IPS DF 6.9 (cell line): Measurements from ENCODE around the gene G0S2.

Experiments used
- DNase-seq: peaks from one replicate; pipeline ENCODE4 v3.0.0-alpha.2; 2013; ENCODE audit warnings: low read depth, low spot score
- H3K27ac ChIP-seq: one replicate; pipeline ENCODE4 v1.5.1; 2013; ENCODE audit warnings: low read length, control low read depth
- H3K27me3 ChIP-seq: 2 replicates; pipeline ENCODE4 v1.6.1; 2013; ENCODE audit warnings: mild to moderate bottlenecking, low read length; ENCODE audit not compliant: control insufficient read depth, insufficient read depth
- H3K36me3 ChIP-seq: 2 replicates; pipeline ENCODE4 v1.6.1; 2013; ENCODE audit warnings: low read length; ENCODE audit not compliant: control insufficient read depth, insufficient read depth
- H3K4me1 ChIP-seq: 2 replicates; pipeline ENCODE4 v1.6.1; 2013; ENCODE audit warnings: low read length; ENCODE audit not compliant: control insufficient read depth, insufficient read depth
- H3K4me3 ChIP-seq: 2 replicates; pipeline ENCODE4 v1.5.1; 2013; ENCODE audit warnings: mild to moderate bottlenecking, low read length
- H3K9me3 ChIP-seq: 2 replicates; pipeline ENCODE4 v1.6.1; 2013; ENCODE audit warnings: low read length, inconsistent platforms; ENCODE audit not compliant: control insufficient read depth, insufficient read depth
- WGBS: extraction: QIAGEN DNeasy Blood & Tissue Kit; methylation state at CpG from one replicate; pipeline ENCODE4 v1.1.7; 2013; ENCODE audit warnings: mixed read lengths, missing lambda C conversion rate; ENCODE audit not compliant: insufficient read length, insufficient coverage; 5-methylcytosine and 5-hydroxymethylcytosine counted together

G0S2 gene

DNA sequence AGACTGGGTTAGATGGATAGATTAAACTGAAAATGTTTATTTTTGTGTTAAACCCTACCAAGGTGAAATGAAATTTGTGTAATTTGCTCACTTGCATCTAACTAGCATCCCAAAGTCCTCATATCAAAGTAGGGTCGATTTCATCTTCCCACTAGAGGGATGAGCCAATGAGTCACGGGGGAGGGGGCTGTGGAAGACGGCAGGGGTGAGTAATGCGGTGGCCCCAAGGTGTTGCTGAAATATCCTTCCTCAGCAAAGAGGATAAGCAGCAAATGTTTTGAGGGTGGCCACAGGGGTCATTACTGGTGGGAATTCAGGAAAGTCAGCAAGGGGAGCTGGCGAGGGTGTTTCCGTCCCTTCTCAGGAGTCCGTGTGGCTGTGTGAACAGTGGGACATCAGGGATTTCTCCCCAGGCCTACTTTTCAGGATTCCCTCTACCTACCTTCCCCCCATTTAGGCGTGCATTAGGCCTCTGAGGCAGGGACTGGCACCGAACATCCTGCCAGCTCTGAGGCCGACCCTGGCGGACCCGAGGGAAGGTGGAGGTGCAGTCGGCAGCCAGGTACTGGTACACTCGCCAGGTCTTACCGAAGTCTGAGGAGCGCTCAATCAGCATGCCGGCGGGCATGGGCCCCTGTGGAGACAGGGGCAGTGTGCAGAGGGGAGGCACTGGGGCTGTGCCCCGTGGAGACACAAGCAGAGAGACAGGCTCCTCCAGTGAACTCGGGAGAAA is 41.0 kb upstream of the G0S2 start:
- DNase-seq = no peak
- Histone ChIP-seq H3K27me3 (no peaks in the 10 kb centered on the region), H3K27ac (no peak overlapping the region), H3K4me3 (no peak overlapping the region), H3K4me1 (peaks cover 4% of the 10 kb centered on the region), H3K9me3 (no peaks in the 10 kb centered on the region), H3K36me3 (no peaks in the 10 kb centered on the region)
- WGBS = no CpG with 5 or more reads among the region's 20 CpGs

DNA sequence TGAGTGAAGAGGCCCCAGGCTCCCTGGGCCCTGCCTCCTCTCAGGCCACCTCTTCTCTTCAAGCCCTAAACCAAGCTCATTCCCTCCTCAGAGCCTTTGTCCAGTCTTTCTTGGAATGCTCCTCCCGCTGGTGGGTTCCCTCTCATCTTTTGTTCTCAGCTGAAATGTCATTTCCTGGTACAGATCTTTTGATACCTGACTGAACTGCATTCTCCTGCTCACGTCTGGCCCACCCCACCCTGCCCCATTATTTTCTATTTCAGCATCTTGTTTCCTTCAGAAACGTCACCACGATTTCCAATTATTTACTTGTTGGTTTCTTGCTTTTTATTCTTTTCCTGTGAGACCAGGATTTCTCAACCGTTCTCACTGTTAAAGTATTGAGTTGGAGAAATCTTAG is 39.4 kb upstream of the G0S2 start:
- no peak for DNase-seq
- WGBS = no CpG with 5 or more reads among the region's 5 CpGs
- no peaks in the 10 kb centered on the region for H3K36me3 ChIP-seq

DNA sequence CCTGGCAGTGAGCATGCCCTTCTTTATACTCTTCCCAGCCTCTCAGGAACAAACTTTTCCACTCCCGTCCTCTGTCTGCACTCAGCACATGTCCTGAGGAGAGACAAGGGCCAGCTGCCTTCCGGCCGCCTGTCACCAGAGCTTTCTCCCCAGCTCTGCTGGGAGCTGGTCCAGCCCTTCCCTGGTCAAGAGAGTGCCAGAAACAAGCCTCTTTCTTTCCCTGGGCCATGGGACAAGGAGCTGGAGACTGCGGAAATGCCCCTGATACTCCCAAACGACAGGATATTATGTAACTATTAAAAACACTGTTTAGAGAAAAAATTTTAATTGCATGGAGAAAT is 33.4 kb upstream of the G0S2 start:
- Histone ChIP-seq H3K4me1 (no peaks in the 10 kb centered on the region), H3K27me3 (no peaks in the 10 kb centered on the region), H3K9me3 (no peaks in the 10 kb centered on the region), H3K4me3 (no peak overlapping the region), H3K36me3 (no peaks in the 10 kb centered on the region), H3K27ac (no peak overlapping the region)
- no CpG with 5 or more reads among the region's 5 CpGs for WGBS
- DNase-seq = no peak

More for the DNA sequence above, 39.4 kb upstream of the G0S2 start:
- no peaks in the 10 kb centered on the region for H3K4me1 ChIP-seq
- no peak overlapping the region for H3K4me3 ChIP-seq
- no peaks in the 10 kb centered on the region for H3K27me3 ChIP-seq
- H3K27ac ChIP-seq = no peak overlapping the region
- no peaks in the 10 kb centered on the region for H3K9me3 ChIP-seq

DNA sequence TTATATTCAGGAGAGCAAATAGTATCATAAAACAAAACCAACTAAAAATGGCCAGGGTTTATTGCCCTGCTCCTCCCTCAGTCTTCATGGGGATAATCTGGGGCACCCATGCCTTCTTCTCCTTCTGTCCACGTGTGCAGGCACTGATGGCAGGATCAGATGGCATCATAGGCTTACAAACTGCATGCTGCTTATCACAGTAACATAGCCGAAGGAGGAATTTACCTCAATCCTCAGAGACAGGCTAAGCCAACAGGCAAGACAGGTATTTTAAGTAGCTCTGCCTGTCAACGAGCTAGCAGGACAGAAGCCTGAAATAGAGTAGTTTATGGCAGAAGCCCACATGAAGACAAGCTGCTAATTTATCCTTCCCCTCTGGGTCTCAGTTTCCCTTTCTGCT is 32.4 kb upstream of the G0S2 start:
- H3K4me1 ChIP-seq = no peaks in the 10 kb centered on the region
- no peaks in the 10 kb centered on the region for H3K27me3 ChIP-seq
- no peak overlapping the region for H3K4me3 ChIP-seq
- H3K27ac ChIP-seq = no peak overlapping the region
- DNase-seq = no peak
- no CpG with 5 or more reads among the region's 3 CpGs for WGBS
- no peaks in the 10 kb centered on the region for H3K36me3 ChIP-seq
- no peaks in the 10 kb centered on the region for H3K9me3 ChIP-seq

DNA sequence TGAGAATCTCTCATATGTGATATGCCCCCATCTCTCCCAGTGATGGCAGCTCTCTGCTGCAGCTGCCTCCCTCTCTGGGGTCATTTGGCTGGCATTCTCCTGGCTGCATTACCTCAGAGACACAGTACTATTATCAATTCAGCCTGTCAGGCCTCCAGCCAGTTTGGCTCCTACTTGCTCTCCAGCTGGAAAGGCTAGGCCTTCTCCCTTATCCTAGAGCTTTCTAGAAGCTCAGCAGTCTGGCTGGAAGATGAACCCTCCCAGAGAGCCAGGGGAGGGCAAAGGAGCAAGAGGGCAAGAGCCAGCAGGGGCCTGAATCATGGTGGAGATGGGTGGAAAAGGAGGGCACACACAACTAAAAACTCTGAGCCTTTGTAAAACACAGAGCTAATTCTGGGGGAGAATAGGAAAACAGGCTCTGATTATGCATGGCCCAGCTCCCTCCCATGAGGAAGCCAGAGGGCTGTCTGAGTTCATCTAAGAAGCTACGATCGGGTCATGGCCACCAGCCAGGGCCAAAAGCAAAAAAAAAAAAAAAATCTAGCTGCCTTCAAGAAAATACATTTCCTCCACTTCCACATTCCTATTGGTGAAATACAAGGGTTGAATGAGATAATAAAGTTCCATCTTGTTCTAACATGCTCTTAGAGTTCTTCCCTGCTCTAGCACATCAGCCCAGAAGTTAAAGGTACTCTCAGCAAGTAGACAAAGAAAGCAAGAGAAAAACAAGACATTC is 31.8 kb upstream of the G0S2 start:
- DNase-seq = no peak
- H3K36me3 ChIP-seq = no peaks in the 10 kb centered on the region
- no peaks in the 10 kb centered on the region for H3K4me1 ChIP-seq
- H3K27me3 ChIP-seq = no peaks in the 10 kb centered on the region
- WGBS = no CpG with 5 or more reads among the region's 2 CpGs
- no peaks in the 10 kb centered on the region for H3K9me3 ChIP-seq
- H3K27ac ChIP-seq = no peak overlapping the region
- no peak overlapping the region for H3K4me3 ChIP-seq

DNA sequence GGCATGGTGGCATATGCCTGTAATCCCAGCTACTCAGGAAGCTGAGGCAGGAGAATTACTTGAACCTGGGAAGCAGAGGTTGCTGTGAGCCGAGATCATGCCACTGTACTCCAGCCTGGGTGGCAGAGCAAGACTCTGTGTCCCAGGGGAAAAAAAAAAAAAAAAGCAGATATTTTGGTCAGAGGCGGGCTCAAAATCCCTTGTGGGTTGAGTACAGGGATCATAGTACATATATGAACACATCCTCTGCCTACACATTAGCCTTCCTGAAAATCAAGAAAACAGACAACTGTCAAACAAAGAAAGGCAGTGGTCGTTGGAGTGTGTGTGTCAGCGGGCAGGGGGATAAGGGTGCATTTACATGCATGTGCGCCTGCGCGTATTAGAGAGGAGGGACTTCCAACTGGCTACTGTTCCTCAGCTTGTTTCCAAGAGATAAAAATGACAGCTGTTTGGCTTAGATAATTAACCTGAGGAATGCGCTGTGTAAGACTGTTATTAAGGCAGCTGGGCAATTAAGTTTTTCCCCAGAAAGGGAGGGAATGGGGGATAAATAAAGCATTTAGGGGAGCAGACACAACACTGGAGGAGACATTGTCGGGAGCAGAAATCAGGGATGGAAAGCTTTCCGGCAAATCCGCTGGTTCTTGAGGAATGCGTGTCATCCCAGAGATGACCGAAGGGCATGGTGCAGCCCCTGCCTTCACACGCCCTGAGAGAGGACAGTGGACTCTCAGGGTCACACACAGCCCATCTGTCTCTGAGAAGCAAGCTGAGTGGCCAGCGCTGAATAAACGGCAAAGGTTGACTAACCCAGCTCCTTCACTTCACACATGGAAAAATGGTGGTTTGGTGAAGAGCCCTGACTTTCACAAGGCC is 29.4 kb upstream of the G0S2 start:
- no peak overlapping the region for H3K27ac ChIP-seq
- H3K4me3 ChIP-seq = no peak overlapping the region
- no peaks in the 10 kb centered on the region for H3K36me3 ChIP-seq
- no CpG with 5 or more reads among the region's 16 CpGs for WGBS
- H3K27me3 ChIP-seq = no peaks in the 10 kb centered on the region
- no peaks in the 10 kb centered on the region for H3K4me1 ChIP-seq
- H3K9me3 ChIP-seq = no peaks in the 10 kb centered on the region
- no peak for DNase-seq

DNA sequence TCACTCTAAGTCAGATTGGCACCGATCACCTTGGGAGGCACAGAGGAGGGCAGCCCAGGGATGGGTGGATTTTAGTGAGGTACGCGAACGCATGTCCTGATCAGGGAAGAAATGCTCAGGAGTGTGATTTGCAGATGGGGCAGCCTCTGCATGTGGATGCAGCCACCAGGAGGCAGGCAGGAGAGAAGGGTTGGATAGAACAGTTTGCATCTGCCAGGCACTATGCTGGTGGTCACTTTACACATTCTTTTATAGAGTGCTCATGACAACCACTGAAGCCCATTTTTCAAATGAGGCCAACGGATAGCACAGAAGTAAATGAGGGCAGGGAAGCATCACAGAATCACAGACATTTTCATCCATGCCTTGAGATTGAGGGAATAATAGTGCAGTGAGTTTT is 28.7 kb upstream of the G0S2 start:
- H3K36me3 ChIP-seq = no peaks in the 10 kb centered on the region
- no peaks in the 10 kb centered on the region for H3K4me1 ChIP-seq
- no peaks in the 10 kb centered on the region for H3K27me3 ChIP-seq
- no peak for DNase-seq
- no peak overlapping the region for H3K27ac ChIP-seq
- no peak overlapping the region for H3K4me3 ChIP-seq
- H3K9me3 ChIP-seq = no peaks in the 10 kb centered on the region
- WGBS = no CpG with 5 or more reads among the region's 5 CpGs

DNA sequence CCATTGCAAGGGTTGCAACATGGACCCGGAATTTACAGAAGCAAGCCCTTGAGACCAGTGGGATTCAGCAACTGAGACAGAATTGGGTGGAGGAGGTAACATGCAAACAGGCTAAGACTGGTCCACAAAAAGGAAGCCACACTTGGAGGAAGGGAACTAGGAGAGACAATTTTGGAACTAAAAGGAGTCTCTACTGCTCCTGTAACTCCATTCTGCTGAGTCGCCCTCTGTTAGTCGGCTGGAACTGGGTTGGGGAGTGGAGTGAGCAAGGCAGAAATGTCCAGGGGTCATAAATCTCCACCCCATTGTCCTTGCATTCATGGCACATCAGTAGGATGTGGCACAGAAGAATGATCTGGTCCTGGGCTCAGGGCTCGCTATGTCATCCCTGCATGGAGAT is 28.1 kb upstream of the G0S2 start:
- H3K9me3 ChIP-seq = no peaks in the 10 kb centered on the region
- no peak overlapping the region for H3K27ac ChIP-seq
- H3K36me3 ChIP-seq = no peaks in the 10 kb centered on the region
- H3K4me1 ChIP-seq = no peaks in the 10 kb centered on the region
- no peaks in the 10 kb centered on the region for H3K27me3 ChIP-seq
- no CpG with 5 or more reads among the region's 4 CpGs for WGBS
- no peak for DNase-seq
- H3K4me3 ChIP-seq = no peak overlapping the region

DNA sequence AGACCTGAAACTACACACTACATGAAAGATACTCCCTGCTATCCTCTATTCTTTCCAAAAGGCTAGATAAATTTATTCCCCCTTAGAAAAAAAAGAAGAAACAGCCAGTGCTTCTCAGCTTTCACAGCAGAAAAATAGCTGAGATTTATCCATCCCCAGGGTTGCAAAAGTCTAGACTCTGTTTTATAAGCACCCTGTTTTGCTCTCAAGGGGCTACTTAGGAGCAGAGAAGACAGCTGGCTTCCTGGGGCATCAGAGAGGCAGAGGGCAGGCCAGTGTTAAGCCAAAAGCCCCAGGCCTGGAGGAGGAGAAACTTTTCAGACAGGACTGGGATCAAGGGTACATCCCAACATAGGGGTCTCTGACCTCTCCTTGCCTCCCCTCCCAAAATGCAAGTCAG is 26.9 kb upstream of the G0S2 start:
- DNase-seq = no peak
- Histone ChIP-seq H3K4me1 (0 out of 2 replicates have a peak, but pooled peaks cover 2% of the 10 kb centered on the region), H3K27me3 (no peaks in the 10 kb centered on the region), H3K27ac (no peak overlapping the region), H3K36me3 (no peaks in the 10 kb centered on the region), H3K4me3 (no peak overlapping the region), H3K9me3 (no peaks in the 10 kb centered on the region)

DNA sequence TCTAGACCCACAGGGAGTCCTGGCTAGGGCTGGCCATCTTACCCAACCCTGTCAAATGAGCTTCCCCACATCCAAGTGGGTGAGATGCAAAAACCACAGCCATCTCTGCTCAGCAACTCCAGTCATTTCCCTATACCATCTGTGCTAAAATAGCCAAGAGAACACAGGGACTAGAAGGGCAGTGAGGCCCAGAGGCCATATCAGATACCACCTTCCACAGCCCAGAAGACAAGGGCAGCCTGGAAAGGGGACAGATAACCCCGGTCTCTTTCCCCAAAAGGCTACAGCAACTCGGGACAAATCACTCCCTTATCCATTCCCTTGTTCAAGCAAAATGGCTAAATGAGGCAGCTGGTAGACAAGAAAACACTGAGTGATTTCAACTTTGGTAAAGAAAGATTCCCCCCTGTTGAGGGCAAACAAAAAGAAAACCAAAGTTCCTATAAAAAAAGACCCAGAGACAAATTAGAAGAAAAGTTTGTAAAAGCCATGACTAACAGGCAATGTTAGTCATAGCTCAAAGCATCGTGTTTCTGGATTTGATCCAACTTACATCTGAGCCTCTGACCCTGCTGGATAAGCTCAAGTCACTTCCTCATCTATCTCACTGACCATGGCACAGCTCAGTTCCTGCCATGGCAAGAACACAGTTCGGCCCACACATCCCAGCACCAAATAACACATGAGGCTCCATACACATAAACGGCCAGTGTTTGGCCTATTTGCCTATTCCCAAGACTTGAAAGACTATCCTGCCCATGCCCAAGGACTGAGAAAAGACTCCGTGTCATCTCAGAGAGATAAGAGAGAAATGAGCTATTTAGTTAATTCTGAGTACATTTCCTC is 26.1 kb upstream of the G0S2 start:
- H3K36me3 ChIP-seq = no peaks in the 10 kb centered on the region
- H3K27me3 ChIP-seq = no peaks in the 10 kb centered on the region
- WGBS = no CpG with 5 or more reads among the region's 6 CpGs
- no peak overlapping the region for H3K27ac ChIP-seq
- no peak for DNase-seq
- H3K4me3 ChIP-seq = no peak overlapping the region
- no peaks in the 10 kb centered on the region for H3K9me3 ChIP-seq
- 0 out of 2 replicates have a peak, but pooled peaks cover 2% of the 10 kb centered on the region for H3K4me1 ChIP-seq
